ENCODE results near the gene FGFR3.

Gene FGFR3

GRCh38 chr4:1812720-1813119 lies 19.6 kb downstream of the FGFR3 start:
- TF ChIP-seq CTCF (IDR thresholded peaks at IDR 0.05; ENCODE audit: low read length, missing control alignments), result no peak
- no peak for DNase-seq (ENCODE audit: low read depth)
- H3K4me3 ChIP-seq (replicated peaks; ENCODE audit: low read depth, low read length), result no peak overlapping the region

DNA sequence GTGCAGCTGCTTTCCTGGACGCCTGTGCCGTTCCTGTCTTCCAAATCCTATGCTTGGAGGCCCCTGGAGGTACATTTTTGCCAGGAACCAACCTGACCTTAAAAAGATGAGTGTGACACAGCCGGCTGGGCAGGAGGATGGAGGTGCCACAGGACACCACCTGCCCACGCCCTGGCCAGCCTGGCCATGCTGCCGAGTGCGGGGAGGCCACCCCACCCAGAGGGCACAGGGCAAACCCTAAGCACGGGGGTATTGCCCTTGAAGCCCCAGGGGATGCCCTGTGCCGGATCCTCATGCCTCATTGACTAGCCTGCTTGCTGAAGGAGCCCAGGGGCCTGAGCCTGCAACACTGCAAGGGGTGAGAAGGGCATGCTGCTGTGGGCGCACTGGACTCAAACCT lies 20.1 kb downstream of the FGFR3 start:
- DNase-seq (ENCODE audit: low read depth), result no peak
- no peak for TF ChIP-seq CTCF (IDR thresholded peaks at IDR 0.05; ENCODE audit: low read length, missing control alignments)
- no peak overlapping the region for H3K4me3 ChIP-seq (replicated peaks; ENCODE audit: low read depth, low read length)

GRCh38 chr4:1813915-1814314 lies 20.8 kb downstream of the FGFR3 start:
- TF ChIP-seq CTCF (IDR thresholded peaks at IDR 0.05; ENCODE audit: low read length, missing control alignments), result no peak

GRCh38 chr4:1814453-1814852 lies 21.4 kb downstream of the FGFR3 start:
- DNase-seq (ENCODE audit: low read depth), result no peak
- no peak overlapping the region for H3K4me3 ChIP-seq (replicated peaks; ENCODE audit: low read depth, low read length)
- TF ChIP-seq CTCF (IDR thresholded peaks at IDR 0.05; ENCODE audit: low read length, missing control alignments), result no peak

More at GRCh38 chr4:1813915-1814314, 20.8 kb downstream of the FGFR3 start:
- H3K4me3 ChIP-seq (replicated peaks; ENCODE audit: low read depth, low read length), result no peak overlapping the region
- DNase-seq (ENCODE audit: low read depth), result peak; percentile 9

DNA sequence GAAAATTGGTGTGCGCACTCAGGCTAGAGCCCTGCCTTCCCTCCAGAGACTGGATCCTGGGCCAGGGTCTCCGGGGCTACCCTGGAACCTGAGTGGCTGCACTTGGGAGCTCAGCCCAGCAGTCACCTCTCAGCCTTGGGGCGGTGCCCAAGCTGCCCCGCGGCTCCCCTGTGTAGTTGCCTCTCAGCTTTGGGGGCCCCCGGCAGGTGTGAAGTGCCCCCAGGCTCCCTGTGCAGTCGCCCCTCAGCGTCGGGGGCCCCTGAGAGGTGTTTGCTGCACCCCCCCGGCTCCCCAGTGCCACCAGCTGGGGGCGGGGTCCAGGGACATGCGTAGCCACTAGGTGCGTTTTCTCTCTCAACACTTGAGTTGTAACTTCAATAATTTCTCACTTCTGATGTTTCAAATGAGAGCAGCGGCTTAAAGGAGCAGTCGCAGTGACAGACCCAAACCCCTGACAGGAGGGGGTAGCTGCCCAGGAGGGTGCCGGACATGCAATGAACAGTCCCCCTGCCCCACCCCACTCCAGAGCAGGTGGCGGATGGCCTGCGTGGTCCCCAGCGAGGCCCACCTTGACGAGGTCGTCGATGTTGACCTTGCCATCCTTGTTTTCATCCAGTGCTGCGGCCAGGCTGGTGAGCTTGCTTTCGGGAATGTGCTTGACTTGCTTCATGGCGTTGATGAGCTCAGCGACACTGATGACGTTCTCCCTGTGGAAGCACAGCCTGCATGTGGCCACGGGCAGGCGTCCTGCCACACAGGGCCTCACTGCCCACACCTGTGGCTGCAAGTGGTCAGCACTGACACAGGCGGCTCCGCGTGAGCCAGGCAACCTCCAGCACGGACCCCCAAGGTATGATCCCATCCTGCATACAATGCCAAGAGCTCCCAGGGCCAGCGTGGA lies 22.3 kb downstream of the FGFR3 start:
- no peak for TF ChIP-seq CTCF (IDR thresholded peaks at IDR 0.05; ENCODE audit: low read length, missing control alignments)
- DNase-seq (ENCODE audit: low read depth), result no peak
- no peak overlapping the region for H3K4me3 ChIP-seq (replicated peaks; ENCODE audit: low read depth, low read length)

- no peak for DNase-seq (ENCODE audit: low read depth)
- TF ChIP-seq CTCF (IDR thresholded peaks at IDR 0.05; ENCODE audit: low read length, missing control alignments), result no peak
- no peak overlapping the region for H3K4me3 ChIP-seq (replicated peaks; ENCODE audit: low read depth, low read length)
These were observed 23.1 kb downstream of the FGFR3 start for GRCh38 chr4:1815997-1816860.
